Stimulated activated CD4-positive, alpha-beta T cell treated with anti-CD3 and anti-CD28 coated beads, Interleukin-1b, Interleukin-23, amount 100 ng/mL, for 4 hours (primary cell): Measurements from ENCODE around the gene ENG.
A peak's percentile ranks its signal among the peaks of the same experiment; 100 is the strongest.
"Not testable (repeated sequence)": the region's sequence is repeated elsewhere in the genome, so short reads cannot be mapped to it uniquely, and the experiment has no call there.

Experiments
- DNase-seq, 2 donors: peaks; one replicate each; pipeline ENCODE4 v3.0.0-alpha.2; 2020; ENCODE audit warnings: low read depth in 2 of 2

The ENG gene

DNA sequence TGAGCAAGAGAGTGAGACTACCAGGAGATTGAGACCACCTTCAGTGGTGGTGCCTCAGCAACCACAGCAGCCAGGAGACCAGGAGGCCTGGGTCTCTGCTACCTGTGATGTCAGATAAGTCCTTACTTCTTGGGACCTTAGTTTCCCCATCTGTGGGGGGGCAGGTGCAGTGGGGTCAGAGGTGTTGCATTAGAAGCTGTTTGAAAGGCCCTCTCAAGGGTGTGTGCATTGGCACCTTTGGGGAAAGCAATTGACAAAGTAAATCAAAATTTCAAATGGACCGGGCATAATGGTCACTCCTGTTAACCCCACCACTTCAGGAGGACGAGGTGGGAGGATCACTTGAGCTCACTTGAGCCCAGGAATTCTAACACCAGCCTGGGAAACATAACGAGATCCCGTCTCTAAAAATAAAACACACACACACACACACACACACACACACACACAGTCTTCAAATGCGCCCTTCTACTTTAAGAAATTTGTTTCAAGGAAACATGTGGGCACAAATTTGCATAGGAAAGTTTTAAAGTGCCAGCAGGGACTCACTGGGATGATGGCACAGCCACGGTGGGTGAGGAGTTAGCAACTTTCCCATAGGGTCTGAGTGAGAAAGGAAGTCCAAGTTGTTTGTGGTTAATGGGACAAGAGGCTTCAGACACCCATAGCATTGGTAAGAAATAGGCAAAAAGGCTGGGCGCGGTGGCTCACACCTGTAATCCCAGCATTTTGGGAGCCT is 24.4 kb upstream of the ENG start:
- no peak for DNase-seq

DNA sequence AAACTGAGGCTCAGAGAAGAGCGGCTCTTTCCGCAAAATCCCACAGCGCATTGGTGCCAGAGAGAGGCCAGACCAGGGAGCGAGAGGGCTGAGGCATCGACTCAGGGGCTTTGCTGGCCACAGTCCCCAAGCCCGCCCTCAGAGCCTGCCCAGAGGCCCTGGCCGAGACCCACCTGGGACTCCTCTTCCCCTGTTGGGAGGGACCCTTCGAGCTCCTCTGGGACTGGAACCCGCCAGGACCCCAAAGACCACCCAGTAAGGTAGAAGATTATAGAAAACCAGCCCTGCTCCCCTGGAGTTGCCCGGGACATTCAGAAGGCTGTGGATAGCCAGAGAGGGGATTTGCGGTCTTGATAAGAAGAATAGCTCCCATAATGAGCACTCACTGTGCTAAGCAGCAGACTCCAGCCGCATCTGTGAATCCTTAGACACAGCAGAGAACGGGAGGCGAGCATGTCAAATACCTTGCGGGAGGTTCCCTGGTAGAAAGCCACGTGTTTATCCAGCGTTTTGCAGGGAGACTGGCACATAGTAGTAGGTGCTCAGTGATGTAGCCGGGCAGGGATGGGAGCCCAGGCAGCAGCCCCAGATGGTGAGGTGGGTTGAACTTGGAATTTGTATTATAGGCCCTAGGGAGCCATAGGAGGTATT is 23.7 kb upstream of the ENG start:
- DNase-seq: no peak

GRCh38 chr9:127877566-127877998 is 23.1 kb upstream of the ENG start, which contains the start of gene AK1:
AK1 (minus strand) TSS chr9:127877675; CDS start chr9:127874617, 3,058 bp downstream.
- no peak for DNase-seq

DNA sequence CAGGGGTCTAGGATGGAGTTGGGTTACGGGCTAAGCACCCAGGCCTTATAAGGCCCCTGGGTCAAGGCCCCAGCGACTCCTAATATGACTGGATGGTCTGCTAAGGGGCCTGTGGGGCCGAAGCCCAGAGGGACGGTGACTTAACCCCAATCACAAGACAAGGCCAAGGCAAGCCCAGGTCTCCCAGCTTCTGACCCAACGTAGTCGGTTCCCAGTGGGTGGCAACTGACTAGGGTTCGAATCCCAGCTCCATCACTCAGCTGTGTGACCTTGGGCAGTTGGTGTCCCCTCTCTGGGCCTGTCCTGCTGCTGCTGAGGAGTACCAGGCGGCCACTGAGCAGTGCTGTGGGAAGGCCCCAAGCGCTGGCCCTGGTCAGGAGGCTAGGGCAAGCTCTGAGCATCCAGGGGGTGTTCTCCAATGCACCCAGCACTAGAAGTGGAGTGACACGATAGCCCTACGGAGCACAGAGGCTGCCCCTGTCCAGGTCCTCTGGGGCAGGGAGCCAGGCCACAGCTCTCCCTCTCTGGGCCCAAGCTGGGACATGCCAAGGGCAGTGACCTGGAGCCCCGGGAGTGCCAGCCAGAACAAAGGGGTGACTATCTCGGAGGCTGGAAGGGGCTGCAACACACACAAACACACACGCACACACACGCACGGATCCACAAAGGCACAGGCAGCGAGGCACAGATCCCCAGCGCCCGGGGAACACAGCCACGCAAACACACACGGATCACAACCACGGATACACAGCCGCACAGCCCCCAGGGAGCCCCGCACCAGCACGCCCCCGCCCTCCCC is 22.5 kb upstream of the ENG start:
- no peak for DNase-seq

DNA sequence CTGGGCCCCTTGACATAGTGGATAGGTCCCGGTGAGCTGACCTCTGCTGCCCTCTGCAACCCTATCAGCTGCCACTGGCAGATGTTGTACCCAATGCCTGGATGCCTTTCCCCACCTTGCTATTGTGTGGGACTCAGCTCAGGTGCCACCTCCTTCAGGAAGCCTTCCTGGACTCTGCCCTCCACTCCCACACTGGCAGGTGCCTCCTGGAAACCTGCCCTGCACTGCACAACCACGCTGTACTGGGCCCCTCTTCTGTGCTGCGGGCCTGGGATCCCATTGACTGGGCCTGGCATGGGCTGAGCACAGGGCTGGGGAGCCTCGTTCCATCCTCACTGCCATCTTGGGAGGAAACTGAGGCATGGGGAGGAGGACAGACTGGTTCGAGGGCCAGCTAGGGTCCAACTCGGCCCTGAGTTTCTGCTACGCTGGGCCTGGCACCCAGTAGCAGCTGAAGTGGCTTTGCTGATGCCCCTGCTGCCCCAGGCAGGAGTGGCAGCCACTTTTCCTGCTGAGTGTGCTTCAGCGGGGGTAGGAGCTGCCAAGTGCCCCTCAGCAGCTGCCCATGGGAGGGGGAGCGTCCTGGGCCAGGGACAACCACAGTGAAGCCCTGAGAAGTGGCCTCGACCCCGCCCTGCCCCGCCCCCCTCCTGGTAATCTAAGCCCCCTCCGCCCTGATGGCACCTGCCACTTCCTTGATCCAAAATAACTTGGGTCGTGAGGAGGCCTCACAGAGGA is 21.7 kb upstream of the ENG start:
- DNase-seq: no peak

- no peak for DNase-seq
These were observed 21.0 kb upstream of the ENG start for GRCh38 chr9:127875306-127875966.

DNA sequence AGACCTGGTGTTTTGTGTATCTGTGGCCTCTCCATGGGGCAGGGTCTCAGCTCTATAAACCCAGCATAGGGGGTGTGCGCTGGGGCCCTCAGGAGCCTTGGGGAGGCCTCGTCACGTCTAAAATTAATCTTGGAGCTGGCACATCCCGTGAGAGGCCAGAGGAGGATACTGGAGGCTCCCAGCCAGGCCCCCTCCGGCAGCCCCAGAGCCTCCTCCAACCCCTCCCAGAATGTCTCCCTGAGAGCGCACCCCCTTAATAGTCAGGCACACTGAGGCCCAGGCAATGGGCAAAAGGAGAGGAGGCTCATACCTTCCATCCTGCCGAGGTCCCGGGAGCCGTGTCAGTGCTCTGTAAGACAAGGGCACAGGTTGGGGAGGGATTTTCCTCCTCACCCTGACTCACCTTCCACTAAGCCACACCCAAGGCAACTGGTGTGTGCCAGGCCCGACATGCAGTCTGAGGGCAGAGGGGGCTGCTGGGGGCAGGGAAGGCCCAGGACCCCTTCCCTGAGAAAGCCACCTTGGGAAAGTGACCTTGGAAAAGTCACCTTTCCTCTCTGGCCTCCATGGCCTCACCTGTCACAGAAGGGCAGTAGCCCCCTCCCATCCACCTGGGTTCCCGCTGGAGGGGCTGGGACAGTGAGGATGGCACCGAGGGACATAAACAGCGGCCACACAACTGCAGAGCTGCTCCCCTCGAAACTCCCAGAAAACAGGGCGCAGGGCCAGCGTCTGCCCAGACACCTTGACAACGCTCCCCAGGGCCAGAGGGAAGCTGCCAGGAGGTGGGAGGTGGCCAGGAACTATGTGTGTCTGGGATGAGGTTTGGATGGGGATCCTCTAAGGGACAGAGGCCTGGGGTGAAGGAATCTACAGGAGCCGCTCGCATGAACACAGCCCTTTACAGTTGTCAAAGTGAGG is 20.1 kb upstream of the ENG start:
- no peak for DNase-seq

- no peak for DNase-seq
These were observed 19.4 kb upstream of the ENG start for GRCh38 chr9:127873886-127874285.

GRCh38 chr9:127873223-127873691 is 18.8 kb upstream of the ENG start:
- DNase-seq: no peak

- DNase-seq: no peak
These were observed 18.1 kb upstream of the ENG start for GRCh38 chr9:127872369-127873222.

- no peak for DNase-seq
These were observed 17.1 kb upstream of the ENG start for GRCh38 chr9:127871531-127871930.

- DNase-seq: no peak
These were observed 16.4 kb upstream of the ENG start for GRCh38 chr9:127870887-127871286.

- not testable (repeated sequence) for DNase-seq
These were observed 15.7 kb upstream of the ENG start for GRCh38 chr9:127870153-127870491.

GRCh38 chr9:127869310-127870152 is 15.1 kb upstream of the ENG start:
- peak; percentile 75 to 81 for DNase-seq

- DNase-seq: no peak
These were observed 13.9 kb upstream of the ENG start for GRCh38 chr9:127868278-127868902.

DNA sequence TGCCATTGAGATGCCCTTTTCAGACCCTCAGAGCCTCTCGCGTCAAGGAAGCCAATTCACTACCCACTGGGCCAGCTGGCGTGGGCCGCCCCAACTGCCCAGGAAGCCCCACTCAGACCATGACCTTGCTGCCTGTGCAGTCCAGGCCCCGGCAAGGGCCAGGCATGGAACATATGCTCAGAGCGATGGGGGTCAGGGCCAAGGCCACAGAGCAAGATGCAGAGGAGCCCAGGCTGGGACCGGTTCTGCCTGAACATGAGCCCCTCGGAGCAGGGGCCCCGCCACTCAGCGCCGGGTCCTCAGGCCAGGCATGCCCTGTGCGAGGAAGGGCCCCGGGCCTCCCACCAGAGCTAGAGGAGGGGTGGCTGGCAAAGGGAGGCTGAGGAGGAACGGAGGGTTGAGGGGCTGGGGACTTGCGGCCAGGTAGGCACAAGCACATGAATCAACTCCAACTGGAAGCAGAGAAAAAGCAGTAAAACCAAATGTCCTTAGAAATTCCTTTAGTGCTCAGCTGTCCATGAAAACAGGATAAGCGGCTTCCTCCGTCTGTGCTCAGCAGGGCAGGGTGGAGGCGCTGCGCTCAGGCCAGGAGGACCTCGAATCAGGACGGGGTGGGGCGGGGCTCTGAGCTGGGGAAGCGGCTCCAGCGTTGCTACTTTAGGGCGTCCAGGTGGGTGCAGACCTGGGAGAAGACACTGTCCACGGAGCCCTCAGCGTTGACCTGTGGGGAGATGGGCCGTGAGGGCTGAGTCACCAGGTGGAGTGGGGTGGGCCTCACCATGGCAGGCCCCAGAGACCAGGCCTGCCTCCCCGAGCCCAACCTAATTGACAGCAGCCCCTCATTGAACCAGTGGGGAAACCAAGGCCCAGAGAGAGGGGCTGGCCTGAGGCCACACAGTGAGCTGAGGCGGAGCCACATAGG is 13.2 kb upstream of the ENG start:
- DNase-seq: no peak

DNA sequence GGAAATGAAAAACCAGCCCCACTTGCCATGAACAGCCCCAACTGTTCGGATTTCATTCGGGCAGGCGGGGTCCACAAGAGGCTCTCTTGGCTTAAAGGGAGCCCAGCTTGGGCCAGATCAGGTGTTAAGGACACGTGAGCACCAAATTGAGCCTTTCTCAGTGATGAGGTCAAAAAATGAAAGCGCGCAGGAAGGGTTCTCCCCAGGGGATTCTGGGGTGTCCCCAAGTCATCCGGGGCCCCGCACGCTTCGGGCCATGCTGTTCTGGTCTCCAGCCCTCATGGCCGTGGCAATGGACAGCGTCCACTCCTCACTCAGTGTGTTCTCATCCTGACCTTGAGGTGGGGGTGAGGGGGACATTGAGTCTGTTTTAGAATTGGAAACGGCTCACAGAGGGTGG is 12.1 kb upstream of the ENG start:
- no peak for DNase-seq
